Stimulated activated CD4-positive, alpha-beta T cell treated with anti-CD3 and anti-CD28 coated beads, Interleukin-4, amount 100 ng/mL, for 4 hours (primary cell): ENCODE measurements around the gene ZSCAN5A.
"Not testable (repeated sequence)": the region's sequence is repeated elsewhere in the genome, so short reads cannot be mapped to it uniquely, and the experiment has no call there.

ENCODE experiments used
- DNase-seq, 2 experiments: peaks; one replicate each; pipeline ENCODE4 v3.0.0-alpha.2; 2020

ZSCAN5A gene

DNA sequence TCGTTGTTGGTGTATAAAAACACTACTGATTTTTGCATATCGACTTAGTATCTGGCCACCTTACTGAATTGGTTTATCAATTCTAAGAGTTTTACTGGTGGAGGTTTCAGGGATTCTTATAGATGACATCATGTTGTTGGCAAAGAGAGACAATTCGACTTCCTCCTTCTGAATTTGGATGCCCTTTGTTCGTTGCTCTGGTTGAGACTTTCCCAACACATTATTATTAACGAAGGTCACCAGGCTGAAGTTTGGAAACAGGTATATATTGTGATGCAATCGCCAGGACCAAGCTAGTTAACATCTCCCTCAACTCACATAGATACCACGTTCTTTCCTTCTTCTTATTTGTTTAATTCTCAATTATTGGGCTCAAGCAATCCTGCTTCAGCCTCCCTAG, 115.0 kb downstream of the ZSCAN5A start:
- no peak for DNase-seq

DNA sequence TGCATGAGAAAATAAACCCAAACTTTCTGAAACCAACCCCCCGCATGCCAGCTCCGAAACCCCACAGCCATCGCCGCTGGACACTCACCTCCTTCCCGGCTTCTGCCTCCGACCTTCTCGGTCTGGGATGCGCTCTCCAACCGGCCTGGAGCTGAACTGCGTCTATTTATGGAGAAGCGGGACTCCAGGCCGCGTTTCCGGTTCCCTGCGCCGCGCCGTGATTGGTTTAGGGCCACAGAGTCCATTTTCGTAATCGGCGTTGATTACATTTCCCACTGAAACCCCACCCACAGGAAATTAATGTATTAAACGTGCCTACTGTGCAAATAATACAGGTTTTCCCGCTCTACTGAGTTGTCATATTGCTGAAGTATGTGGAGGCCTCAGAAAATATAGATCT, 117.0 kb downstream of the ZSCAN5A start, which contains the start of gene ZSCAN5B:
Gene ZSCAN5B, minus strand, starts transcription at position 138 of the 400 bp plus-strand sequence. CDS start 4,731 bp downstream, outside the sequence.
- not testable (repeated sequence) for DNase-seq

DNA sequence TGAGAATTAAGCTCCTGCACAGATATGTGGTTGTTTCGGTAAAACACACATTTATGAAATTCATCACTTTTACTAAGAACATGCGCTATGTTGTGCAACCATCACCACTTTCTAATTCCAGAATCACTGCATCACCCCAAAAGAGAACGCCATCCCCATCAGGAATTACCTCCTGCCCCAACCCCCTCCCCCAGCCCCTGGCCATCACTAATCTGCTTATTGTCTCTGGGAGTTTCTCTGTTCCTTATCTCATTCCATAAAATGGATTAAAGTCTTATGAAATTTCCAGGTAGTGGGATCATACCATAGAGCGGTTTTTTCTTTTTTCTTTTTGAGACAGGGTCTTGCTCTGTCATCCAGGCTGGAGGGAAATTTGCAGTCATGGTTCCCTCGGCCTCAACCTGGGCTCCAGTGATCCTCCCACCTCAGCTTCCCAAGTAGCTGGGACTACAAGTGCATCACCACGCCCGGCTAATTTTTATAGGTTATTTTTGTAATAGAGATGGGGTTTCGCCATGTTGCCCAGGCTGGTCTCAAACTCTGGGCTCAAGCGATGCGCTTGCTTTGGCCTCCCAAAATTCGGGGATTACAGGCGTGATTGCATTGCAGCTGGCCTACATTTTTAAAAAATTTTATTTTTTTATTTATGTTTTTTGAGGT, 120.5 kb downstream of the ZSCAN5A start:
- no peak for DNase-seq

DNA sequence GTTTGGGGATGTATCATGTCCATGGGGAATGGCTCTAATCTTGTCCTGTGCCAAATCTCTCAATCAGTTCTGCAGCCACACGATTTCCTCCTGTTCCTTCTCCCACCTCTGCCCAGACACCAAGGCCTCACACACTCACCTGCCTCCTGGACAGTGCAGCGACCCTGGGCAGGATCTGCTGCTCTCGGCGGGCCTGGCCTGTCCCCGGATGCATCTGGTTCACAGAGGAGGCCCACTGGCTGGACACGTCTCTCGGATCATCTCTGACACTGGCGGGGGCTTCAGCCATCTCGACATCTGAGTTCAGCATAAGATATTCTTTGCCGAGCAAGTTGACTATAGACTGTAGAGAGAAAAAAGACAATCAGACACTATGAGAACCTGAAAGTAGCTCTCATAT, 122.9 kb downstream of the ZSCAN5A start:
- no peak for DNase-seq

DNA sequence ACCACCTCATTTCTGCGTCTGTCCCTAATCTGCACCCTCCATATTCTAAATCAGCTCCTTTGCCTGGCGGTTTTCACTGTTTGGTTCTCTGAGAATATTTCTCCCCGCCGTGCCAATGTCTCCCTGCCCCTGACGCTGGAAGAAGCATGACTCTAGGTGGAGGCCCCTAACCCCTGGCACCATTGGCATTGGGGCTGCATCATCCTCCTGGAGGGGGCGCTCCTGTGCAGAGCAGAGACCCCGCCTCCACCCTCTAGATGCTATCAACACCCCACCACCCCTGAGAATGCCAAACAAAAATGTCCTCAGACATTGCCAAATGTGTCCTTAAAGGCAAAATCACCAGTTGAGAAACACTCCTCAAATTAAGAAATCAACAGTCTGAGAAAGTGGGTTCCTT, 123.5 kb downstream of the ZSCAN5A start:
- DNase-seq: no peak

DNA sequence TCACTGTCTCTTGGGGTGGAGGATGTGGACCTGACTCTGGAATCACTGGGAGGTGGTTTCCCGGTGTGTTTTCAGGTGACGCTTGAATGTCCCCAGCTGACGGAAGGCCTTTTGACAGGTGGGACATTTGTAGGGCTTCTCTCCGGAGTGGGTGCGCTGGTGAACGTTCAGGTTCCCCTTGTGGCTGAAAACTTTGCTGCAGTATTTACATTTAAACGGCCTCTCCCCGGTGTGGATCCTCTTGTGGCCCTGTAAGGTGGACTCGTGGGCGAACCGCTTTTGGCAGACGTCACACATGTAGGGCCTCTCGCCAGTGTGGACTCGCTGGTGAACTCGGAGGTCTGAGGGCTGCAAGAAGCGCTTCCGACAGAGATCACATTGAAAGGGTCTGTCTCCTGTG, 124.9 kb downstream of the ZSCAN5A start:
- DNase-seq: no peak

DNA sequence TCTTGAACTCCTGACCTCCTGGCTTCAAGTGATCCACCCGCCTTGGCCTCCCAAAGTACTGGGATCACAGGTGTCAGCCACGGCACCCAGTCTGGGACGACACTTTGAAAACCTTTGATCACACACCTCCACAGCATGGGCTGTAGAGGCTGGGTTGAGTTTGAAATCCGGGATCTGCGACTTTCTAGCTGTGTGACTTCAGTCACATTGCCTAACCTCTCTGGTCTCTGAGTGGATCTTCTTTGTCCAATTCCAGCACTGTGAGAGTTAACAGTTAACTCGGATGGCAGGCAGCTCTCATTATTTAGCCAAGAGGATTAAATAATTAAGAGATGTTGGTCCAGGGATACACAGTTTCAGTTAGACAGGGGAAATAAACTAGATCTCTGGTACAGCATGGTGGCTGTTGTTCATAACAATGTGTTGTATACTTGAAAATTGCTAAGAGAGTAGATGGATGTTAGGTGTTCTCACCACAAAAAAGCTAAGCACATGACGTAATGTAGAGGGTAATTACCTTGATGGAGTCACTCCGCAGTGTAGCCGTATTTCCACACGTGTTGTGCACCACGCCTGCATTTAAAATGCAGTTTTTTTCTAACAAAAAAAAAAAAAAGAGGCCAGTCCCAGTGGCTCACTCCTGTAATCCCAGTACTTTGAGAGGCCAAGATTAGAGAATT, 136.9 kb downstream of the ZSCAN5A start:
- DNase-seq: no peak

DNA sequence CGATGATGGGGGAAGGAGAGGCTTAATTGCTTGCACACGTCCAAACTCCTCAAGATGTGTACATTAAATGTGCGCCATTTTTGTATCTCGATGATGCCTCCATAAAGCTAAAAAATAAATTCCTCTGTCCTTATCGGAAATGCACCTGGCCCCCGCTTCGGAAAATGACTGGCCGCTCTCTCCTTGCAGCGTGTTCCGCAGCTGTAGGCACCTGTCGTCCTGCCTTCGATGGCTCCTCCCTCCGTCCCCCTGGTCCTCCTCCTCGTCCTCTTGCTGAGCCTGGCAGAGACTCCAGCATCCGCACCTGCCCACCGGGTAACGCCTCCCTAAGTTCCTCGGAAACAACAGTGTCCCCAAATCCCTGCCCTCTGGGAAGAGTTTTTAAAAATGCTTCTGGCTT, 137.8 kb downstream of the ZSCAN5A start:
- no peak for DNase-seq

DNA sequence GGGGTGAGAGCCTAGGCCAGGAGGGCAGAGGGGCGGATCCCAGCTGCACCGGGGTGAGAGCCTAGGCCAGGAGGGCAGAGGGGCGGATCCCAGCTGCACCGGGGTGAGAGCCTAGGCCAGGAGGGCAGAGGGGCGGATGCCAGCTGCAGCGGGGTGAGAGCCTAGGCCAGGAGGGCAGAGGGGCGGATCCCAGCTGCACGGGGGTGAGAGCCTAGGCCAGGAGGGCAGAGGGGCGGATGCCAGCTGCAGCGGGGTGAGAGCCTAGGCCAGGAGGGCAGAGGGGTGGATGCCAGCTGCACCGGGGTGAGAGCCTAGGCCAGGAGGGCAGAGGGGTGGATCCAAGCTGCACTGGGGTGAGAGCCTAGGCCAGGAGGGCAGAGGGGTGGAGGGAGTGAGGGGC, 138.3 kb downstream of the ZSCAN5A start:
- not testable (repeated sequence) for DNase-seq

DNA sequence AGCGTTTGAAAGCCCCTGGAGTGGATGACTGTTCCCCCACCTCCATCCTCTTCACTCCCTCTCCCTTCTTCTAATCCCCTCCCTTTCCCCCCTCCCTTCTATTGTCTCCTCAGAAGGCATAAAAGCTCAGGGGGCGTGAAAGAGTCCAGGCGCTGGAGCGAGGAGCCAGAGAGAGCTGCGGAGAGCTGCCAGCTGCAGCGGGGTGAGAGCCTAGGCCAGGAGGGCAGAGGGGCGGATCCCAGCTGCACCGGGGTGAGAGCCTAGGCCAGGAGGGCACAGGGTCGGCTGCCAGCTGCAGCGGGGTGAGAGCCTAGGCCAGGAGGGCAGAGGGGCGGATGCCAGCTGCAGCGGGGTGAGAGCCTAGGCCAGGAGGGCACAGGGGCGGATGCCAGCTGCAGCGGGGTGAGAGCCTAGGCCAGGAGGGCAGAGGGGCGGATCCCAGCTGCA, 138.8 kb downstream of the ZSCAN5A start, which contains the start of gene GALP:
Gene GALP, plus strand, starts transcription at position 148 of the 447 bp plus-strand sequence. CDS start 1,101 bp downstream, outside the sequence.
- DNase-seq: not testable (repeated sequence)

DNA sequence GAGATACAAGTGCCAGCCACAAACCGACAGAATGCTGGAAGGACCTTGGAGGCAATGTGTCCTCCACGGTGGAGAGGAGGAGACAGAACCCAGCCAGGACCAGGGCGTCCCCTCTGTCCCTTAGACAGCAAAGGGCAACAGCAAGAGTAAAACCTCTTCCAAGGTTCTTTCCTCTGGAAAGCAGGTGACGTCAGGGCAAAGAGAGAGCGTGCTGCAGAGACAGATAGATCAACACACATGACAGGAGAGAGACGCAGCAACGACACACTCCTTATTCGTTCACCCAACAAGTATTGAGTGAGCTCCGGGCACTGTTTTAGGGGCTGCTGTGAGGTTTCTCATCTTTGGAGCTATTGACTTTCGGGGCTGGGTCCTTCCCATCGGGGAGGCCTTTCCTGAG, 140.1 kb downstream of the ZSCAN5A start:
- DNase-seq: no peak

DNA sequence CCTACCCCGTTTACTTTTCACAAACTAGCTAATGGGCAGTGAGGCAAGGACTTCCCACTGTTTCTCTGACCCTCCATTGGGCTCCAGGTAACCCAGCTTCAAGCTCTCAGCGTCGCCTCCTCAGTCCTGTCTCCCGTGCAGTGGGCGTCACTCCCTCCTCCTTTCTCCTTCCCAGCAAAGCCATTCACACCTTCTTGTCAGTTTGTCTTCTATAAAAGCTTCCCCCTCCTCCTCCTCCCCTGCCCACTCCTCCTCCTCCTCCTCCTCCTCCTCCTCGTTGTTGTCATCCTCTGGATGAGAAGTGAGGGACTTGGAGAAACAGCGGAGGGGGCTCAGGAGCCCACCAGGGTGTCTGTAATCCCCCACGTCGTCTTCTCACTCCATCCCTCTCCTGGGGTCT, 140.6 kb downstream of the ZSCAN5A start:
- no peak for DNase-seq
